NCI-H1092 (cell line): ENCODE data around the gene TBCD.

Experiments
- DNase-seq: peaks from one replicate; lab custom pipeline; 2025; lab: John Stamatoyannopoulos, UW

The TBCD gene

GRCh38 chr17:82925336-82925735 is 173.5 kb downstream of the TBCD start:
- DNase-seq: no peak

- DNase-seq: no peak
These were observed 174.2 kb downstream of the TBCD start for GRCh38 chr17:82926081-82926480.

DNA sequence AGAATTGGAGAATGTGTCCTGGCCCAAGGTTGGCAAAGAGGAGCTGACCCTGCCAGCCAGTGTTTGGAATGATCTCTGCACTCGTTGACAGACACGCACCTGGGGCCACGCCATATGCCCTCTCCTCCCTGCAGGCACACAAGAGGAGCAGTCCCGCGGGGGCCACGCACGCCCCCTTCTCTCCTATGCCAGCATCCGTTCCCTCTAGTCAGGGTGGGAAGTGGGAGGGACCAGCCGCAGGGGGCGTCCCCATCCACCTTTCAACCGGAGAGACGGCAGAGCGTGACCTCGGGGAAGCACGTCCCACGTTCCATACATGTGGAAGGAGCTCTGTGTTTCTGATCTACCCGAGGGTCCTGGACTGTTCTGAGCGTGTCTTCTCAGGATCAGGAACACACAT is 174.9 kb downstream of the TBCD start:
- DNase-seq: no peak

GRCh38 chr17:82927311-82927660 is 175.4 kb downstream of the TBCD start:
- DNase-seq: no peak

DNA sequence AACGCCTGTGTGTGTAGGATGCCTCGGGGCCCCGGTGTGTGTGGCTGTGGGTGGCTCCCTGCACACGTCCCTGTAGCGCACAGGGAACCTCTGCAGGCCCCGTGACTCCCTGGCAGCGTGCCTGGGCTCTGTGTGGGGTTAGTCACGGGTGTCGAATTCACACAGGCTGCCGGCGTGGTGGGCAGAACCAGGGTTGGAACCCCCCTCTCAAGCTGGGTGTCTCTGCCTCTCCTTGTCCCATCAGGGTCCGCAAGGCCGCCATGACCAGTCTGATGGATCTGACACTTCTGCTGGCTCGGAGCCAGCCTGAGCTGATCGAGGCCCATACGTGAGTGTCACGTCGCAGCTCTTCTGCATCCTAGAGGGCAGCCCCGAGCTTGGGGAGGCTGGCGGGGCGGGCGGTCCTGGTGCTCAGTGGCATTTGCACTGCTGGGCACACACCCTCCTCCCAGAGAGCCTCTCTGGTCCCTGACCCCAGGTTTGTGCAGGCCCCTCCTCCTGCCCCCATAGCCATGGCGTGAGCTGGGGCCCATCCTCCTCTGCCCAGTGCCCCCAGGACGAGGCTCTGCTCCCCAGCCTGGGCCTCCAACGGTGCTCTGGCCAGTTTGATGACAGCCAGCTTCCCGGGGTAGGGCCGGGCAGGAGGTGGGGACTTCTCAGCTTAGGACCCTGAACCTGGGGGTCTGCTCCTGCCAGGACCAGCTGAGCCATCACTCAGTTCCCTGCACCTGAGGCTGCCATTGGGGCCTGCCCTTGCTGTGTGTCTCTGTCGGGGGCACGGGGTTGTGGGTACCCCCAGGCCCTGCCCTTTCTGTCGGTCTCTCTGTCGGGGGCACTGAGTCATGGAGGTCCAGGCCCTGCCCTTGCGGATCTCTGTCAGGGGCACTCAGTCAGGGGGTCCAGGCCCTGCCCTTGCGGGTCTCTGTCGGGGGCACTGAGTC is 176.1 kb downstream of the TBCD start:
- DNase-seq: no peak

GRCh38 chr17:82929011-82929622 is 177.3 kb downstream of the TBCD start:
- no peak for DNase-seq

DNA sequence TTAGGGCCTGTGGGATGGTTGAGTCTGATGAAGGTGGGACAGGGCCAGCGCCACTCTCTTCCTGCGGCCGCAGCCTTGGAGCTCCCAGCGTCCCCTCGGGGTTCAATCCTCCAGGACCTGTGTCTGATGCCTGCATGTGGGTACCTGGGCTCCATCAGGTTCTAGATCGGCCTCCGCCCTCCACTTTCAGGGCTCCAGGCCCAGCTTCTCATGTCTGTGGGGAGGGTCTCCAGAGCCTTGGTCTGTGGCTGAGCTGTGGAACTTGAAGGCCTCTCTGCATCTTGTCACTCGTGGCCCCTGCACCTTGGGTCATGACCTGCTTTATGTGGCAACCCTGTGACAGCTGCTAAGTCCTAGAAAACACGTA is 177.8 kb downstream of the TBCD start:
- DNase-seq: no peak

- no peak for DNase-seq
These were observed 178.4 kb downstream of the TBCD start for GRCh38 chr17:82930043-82930923.

GRCh38 chr17:82930924-82931698 is 179.2 kb downstream of the TBCD start:
- no peak for DNase-seq

GRCh38 chr17:82931699-82932517 is 180.0 kb downstream of the TBCD start:
- no peak for DNase-seq

DNA sequence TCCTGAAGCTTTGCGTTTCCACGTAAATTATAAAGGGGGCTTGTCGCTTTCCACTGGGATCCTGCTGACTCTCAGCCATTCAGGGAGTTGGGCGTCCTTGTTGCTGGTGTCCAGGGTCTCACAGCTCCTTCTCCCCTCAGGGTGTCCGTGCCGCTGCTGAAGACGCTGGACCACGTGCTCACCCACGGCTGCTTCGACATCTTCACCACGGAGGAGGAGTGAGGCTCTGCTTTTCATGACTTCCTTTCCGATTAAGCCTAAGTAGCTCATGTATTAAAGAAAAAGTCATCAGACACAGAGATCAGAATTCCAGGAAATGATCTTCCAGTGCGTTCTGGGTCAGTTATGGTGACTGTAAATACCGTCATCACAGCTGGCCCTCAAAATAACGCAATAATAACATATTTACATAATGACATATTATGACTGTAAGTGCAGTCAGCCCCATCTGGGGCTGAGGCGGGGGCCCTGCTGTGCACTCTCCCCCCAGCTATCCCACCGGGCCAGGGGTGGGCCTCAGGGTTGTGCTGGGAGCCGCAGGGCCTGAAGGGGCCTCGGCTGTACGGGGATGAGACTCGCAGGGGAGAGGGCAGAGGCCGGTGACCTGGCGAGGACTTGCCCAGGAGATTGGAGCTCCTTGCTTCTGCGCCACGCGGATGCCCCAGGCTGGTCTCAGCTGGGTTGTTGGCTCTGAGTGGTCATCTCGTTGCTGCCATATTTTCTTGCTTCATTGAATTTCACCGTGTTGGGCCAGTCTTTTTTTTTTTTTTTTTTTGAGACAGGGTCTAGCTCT is 180.8 kb downstream of the TBCD start:
- no peak for DNase-seq

- no peak for DNase-seq
These were observed 182.0 kb downstream of the TBCD start for GRCh38 chr17:82933911-82934310.

DNA sequence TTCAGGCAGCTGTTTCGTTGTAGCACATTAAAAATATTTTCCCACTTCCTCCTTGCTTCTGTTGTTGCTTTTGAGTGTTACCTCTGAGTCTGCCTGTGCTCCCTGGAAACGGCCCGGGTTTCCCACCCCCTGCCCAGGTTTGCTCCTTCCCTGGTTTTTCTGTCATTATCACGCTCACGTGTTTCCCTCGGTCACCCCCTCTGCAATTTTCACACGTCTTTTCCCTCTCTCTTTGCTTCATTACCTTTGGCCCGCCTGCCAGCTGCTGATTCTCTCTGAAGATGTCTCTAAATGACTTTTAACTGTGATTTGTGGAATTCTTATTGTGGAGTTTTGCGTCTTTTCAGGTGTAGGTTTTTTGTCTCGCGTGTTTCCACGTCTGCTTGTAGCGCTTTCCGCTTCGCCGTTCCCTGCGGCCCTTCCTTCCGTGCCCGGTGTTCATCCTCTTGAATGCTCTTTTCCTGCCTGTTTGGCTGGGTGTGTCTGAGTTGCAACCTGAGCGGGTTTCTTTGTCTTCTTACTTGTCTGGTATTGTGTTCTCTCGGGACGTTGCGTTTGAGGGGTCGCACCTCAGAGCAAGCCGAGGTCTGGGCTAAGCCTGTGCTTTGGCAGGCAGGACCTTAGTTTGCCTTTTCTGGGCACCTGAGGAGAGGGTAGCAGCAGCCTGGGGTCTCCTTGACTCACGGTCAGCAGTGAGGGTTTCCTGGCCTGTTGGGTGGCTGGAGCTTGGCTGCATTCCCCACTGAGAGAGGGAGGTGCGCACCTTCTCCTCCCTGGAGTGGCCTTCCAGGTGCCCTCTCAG is 184.3 kb downstream of the TBCD start:
- DNase-seq: no peak

GRCh38 chr17:82936768-82937171 is 184.9 kb downstream of the TBCD start:
- DNase-seq: no peak

DNA sequence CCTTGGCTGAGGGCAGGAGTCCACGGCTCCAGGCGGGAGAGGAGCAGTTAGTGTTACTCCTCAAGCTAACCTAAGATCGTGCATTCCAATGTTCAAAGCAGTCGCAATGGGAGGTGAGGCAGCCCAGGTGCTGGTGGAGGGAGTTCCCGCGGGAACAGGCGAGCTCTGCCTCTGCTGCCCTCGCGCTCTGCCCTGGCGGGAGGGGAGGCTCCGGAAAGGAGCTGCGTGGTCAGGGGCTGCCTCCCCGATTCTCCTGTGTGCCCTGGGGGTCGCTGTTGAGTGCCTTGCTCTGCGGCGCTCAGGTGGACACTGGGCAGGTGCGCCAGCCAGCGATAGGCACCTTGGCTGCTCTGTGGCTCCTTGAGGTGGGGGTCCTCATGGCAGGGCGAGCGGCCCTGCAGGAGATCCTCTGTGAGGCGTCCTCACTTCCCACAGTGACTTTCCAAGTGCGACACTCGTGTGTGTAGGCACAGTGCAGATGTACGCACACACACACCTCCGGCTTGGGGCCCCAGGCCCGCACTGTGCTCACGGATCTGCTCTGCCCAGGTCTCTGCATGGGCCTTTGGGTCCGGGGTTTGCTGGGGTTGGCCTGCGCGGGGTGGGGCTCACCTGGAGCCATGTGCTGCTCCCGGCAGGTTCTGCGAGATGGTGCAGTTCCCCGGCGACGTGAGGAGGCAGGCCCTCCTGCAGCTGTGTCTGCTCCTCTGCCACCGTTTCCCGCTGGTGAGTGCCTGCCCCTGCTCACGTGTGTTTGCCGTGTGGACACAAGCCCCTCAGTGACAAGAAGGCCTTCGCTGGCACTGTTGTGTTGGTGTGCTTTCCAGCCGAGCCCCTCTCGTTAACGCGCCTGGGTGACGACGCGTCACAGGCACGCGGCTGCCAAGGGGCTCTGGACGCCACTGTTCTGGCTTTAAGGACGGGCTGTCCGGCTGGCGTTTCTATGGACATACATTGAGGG is 185.8 kb downstream of the TBCD start:
- DNase-seq: no peak

DNA sequence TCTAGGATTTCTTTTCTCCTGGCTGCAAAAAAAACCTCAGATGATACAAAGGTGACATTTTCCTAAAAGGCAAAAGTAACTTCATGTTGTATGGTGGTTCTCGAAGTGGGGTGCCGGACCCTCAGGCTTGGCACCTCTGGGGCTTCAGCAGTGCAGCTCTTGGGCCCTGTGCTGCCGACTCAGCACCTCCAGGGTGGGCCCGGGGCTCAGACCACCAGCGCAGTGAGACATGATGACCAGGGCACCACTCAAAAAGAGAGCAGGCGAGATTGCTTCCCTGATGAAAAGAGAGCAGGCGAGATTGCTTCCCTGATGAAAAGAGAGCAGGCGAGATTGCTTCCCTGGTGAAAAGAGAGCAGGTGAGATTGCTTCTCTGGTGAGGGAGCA is 186.6 kb downstream of the TBCD start:
- DNase-seq: no peak

DNA sequence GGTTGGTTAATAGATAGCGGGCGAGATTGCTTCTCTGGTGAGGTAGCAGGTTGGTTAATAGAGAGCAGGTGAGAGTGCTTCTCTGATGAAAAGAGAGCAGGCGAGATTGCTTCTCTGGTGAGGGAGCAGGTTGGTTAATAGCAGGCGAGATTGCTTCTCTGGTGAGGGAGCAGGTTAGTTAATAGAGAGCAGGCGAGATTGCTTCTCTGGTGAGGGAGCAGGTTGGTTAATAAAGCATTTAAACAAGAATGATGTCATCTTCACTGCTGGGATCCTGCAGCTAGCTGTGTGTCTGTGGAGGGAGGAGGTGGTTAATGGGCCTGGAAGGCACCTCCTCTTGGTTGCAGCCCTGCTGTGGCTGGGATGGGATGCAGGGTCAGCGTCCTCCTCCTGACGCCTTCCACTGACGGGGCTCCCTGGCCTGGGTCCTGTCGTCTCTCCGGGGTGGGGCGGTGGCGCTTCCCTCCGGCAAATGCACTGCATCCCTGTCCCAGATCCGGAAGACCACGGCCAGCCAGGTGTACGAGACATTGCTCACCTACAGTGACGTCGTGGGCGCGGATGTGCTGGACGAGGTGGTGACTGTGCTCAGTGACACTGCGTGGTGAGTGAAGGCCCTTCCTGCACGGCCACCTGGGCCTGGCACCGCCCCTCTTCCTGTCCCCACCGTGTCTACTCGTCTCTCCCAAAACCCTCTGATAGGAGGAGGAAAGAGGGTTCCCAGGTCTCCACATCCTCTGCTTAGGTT is 187.2 kb downstream of the TBCD start:
- no peak for DNase-seq
